ENCODE results near the gene GALNT7. TPM values are rescaled to one million over a fixed set of nuclear protein-coding genes. Genes with fewer than 3 reads are reported as not detected.
"Not testable (repeated sequence)": the region's sequence is repeated elsewhere in the genome, so short reads cannot be mapped to it uniquely, and the experiment has no call there.

Gene GALNT7
- total RNA-seq, 2 experiments from 2014 or later, result 8.5 to 11.1 TPM

DNA sequence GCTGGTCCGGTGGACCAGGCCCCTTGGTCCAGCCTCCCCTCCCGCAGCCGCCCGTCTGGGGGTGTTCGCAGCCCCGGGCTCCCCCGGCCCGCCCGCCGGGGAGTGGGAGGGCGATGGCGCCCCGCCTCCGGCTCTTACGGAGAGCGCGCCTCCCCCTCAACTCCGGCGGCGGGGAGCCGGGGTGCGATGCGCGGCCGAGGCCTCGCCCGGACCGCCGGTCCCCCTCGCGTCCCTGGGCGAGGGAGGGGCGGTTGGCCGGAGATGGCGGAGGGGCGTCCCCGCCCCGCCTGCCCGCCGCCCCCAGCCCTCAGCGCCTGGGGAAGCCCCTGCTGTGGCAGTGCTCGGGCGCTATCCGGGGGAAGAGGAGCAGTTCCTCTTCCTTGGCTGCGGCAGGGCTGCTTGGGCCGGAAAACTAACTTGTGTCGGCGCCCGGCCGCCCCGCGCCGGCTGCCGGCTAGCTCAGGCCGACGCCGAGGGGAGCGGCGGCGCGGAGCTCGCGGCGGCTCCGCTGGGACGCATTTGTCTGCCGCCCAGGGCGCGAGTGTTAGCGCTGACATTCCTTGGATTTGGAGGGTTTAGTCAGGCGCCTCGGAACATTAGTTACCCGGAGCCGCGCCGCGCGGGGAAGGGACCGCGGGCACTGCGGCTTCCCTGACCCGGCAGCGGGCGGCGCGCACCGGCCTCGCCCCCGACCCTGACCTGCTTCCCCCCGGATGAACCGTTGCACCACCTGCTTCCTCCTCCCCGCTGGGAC, 994 bp downstream of the GALNT7 start:
- intact Hi-C loops (cut with micrococcal nuclease), result loop anchor here (1.0 to 5.0 kb wide), 5 partner anchors 8 to 1113 kb away; partner anchors contain the start of genes CEP44, FBXO8 and SAP30
- Mint-ChIP-seq H3K27me3 (ENCODE audit: low read depth) (no peaks in the 10 kb centered on the region), H3K4me3 (peak overlapping the region; percentile 81), H3K36me3 (ENCODE audit: low read depth) (peaks cover 2% of the 10 kb centered on the region), H3K4me1 (ENCODE audit: low read depth) (peaks cover 47% of the 10 kb centered on the region), H3K27ac (no peak overlapping the region), H3K9me3 (no peaks in the 10 kb centered on the region)
- peak; percentile 66 for DNase-seq
- CTCF ChIA-PET, result interaction anchor here (1.1 kb wide), 1 partner anchor 91 kb away, joined by 3 read pairs; no protein-coding TSS in a partner anchor

DNA sequence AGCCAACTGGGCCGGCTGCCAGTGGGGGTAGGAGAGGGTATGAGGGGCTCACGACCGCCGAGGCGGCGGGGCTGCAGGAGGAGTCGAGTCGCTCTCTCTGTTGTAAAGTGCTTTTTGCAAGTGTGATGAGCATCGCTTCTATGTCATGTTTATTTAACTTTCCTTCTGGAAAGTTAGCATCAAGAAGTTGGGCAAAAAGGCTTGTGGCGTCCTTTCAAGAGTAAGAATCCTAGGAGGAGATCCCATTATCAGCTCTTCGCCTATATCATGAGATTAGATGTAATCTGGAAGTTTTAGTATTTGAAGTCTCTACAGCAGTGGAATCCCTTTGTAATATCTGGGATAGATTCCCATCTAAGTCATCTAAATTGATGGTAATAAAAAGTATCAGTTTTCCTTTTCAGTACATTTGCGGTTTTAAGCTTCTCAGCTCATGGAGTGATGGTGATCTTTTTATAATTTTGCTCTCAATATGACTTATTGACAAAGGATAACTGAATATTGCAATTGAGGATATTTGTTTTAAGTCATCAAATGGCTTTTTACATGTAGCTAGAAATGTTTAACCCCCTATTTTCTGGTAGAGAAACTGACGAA, 1.7 kb downstream of the GALNT7 start:
- Mint-ChIP-seq H3K4me3 (peak overlapping the region; percentile 81), H3K36me3 (ENCODE audit: low read depth) (no peaks in the 10 kb centered on the region), H3K27ac (peak overlapping the region; percentile 79), H3K4me1 (ENCODE audit: low read depth) (peaks cover 49% of the 10 kb centered on the region), H3K9me3 (no peaks in the 10 kb centered on the region), H3K27me3 (ENCODE audit: low read depth) (no peaks in the 10 kb centered on the region)
- no peak for DNase-seq
- CTCF ChIA-PET, result interaction anchor here (1.1 kb wide), 1 partner anchor 92 kb away, joined by 3 read pairs; no protein-coding TSS in a partner anchor
- intact Hi-C loops (cut with micrococcal nuclease), result loop anchor here (5.0 kb wide), 1 partner anchor 322 kb away; no protein-coding TSS in a partner anchor

DNA sequence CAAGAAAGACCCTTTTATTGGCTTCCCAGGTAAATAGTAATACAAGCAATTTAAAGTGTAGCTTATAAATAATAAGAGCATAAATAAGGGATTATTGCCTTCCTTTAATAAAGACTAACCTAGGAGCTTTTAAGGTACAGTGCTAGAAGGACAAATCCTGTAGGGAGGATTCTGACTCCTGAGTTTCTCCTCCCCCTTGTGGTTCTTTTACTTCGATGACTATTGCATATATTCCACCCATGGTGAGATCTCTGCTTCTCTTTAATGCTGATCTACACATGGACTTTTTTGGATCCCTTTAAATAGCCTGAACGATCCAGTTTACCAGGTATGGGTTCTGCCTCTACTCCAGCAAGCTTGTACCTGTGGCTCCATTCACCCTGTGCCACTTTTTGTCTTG, 2.5 kb downstream of the GALNT7 start:
- Mint-ChIP-seq H3K27me3 (ENCODE audit: low read depth) (no peaks in the 10 kb centered on the region), H3K4me3 (peak overlapping the region; percentile 81), H3K36me3 (ENCODE audit: low read depth) (no peaks in the 10 kb centered on the region), H3K4me1 (ENCODE audit: low read depth) (peaks cover 47% of the 10 kb centered on the region), H3K9me3 (no peaks in the 10 kb centered on the region), H3K27ac (no peak overlapping the region)
- intact Hi-C loops (cut with micrococcal nuclease), result loop anchor here (1.0 to 5.0 kb wide), 2 partner anchors 146 to 321 kb away; no protein-coding TSS in a partner anchor
- no peak for DNase-seq
- CTCF ChIA-PET, result no interaction called here

DNA sequence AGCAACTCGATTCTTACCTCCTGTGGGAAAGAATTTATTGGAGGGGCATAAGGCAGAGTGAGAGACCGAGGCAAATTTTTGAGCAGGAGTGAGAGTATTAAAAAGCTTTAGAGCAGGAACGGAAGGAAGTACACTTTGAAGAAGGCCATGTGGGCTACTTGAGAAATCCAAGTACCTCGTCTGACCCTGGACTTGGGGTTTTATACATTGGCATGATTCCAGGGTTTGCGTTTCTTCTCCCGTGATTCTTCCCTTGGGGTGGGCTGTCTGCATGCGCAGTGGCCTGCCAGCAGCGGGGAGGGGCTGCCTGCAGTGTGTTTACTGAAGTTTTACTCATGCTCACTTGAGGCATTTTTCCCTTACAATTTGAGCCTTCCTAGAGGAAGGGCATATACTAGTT, 3.4 kb downstream of the GALNT7 start:
- intact Hi-C loops (cut with micrococcal nuclease), result loop anchor here (1.0 to 5.0 kb wide), 2 partner anchors 147 to 320 kb away; no protein-coding TSS in a partner anchor
- Mint-ChIP-seq H3K27me3 (ENCODE audit: low read depth) (no peaks in the 10 kb centered on the region), H3K36me3 (ENCODE audit: low read depth) (no peaks in the 10 kb centered on the region), H3K4me3 (no peak overlapping the region), H3K27ac (no peak overlapping the region), H3K4me1 (ENCODE audit: low read depth) (peaks cover 43% of the 10 kb centered on the region), H3K9me3 (no peaks in the 10 kb centered on the region)
- DNase-seq, result no peak
- CTCF ChIA-PET, result no interaction called here

DNA sequence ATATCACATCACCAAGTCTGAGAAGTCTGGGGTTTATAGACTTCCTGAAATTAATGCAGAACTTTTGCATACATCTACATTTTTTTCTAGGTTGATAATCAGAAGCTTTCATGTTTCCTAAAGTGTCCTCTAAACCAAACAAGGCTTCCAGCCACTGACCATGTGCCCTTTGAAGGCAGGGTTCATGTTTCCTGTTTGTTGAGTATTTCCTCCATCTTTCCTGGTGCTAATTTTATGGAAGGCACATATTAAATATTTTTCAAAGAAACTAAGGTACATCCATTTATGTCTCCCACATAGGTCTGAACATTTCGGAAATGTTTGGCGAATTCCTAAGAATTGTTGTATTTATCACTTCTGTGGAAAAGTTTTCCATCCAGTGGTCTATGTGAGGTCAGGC, 5.6 kb downstream of the GALNT7 start:
- Mint-ChIP-seq H3K9me3 (no peaks in the 10 kb centered on the region), H3K36me3 (ENCODE audit: low read depth) (no peaks in the 10 kb centered on the region), H3K4me1 (ENCODE audit: low read depth) (peaks cover 37% of the 10 kb centered on the region), H3K27me3 (ENCODE audit: low read depth) (no peaks in the 10 kb centered on the region), H3K27ac (no peak overlapping the region), H3K4me3 (no peak overlapping the region)
- intact Hi-C loops (cut with micrococcal nuclease), result loop anchor here (5.0 kb wide), 1 partner anchor 318 kb away; no protein-coding TSS in a partner anchor
- DNase-seq, result no peak
- CTCF ChIA-PET, result no interaction called here

DNA sequence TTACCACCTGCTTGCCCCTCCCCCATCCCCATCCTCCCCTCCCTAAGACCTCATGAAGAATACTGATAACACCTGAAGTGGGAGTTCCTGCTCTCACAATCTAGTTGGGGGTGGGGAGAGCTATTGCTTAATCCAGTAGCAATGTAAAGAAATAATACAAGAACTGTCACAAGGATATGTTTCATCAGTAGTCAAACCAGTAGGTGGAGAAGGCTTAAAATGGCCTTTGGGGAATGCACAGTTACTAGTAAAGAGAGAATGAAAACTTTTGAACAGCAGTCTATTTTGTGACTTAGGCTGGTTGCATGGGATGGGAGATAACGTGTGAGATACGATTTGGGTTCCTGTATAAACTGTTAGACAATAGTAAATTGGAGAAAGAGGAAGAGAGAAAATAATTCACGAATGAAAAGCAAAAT, 6.0 kb downstream of the GALNT7 start:
- intact Hi-C loops (cut with micrococcal nuclease), result loop anchor here (5.0 kb wide), 1 partner anchor 318 kb away; no protein-coding TSS in a partner anchor
- Mint-ChIP-seq H3K36me3 (ENCODE audit: low read depth) (no peaks in the 10 kb centered on the region), H3K27ac (no peak overlapping the region), H3K9me3 (no peaks in the 10 kb centered on the region), H3K4me3 (no peak overlapping the region), H3K4me1 (ENCODE audit: low read depth) (peaks cover 41% of the 10 kb centered on the region), H3K27me3 (ENCODE audit: low read depth) (no peaks in the 10 kb centered on the region)
- CTCF ChIA-PET, result no interaction called here
- no peak for DNase-seq

DNA sequence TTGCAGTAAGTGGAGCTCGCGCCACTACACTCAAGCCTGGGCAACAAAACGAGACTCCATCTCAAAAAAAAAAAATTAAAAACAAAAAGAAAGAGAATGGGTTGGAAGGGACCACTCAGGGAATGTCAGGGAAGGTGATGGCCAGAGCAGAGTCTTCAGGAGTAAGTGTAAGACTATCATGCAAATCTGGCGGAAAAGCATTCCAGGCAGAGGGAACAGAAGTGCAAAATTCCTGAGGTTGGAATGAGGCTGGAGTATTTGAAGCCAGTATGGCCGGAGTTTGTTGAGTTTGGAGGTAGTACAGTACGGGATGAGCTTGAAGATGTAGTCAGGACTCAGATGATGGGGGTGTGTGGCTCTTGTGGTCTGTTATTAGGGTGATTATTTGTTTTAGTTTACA, 7.4 kb downstream of the GALNT7 start:
- no peak overlapping the region for H3K4me3 Mint-ChIP-seq
- no peak for DNase-seq
- intact Hi-C loops (cut with micrococcal nuclease), result no loop called here

DNA sequence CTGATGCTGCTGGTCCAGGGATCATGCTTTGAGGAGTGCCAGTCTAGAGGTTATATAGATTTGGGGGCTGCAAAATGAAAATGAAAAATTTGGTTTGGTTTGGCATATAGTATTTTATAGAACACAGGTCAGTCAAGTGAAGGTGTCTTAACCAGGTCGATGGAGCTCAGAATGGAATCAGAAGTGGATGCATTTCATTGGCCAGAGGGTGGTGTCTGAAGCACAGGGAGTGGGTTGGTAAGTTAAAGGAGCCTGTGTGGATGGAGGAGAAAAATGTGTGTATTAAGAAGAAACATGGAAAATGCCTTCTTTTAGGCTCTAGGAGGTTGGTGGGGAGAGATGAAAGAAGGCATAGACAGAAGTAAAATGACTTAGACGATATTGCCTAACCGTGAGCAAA, 8.6 kb downstream of the GALNT7 start:
- Mint-ChIP-seq H3K4me1 (ENCODE audit: low read depth) (peaks cover 33% of the 10 kb centered on the region), H3K36me3 (ENCODE audit: low read depth) (no peaks in the 10 kb centered on the region), H3K27ac (no peak overlapping the region), H3K4me3 (no peak overlapping the region), H3K27me3 (ENCODE audit: low read depth) (no peaks in the 10 kb centered on the region), H3K9me3 (no peaks in the 10 kb centered on the region)
- intact Hi-C loops (cut with micrococcal nuclease), result loop anchor here (1.0 kb wide), 1 partner anchor 8 kb away; no protein-coding TSS in a partner anchor
- CTCF ChIA-PET, result interaction anchor here (0.6 to 0.9 kb wide), 3 partner anchors 9 to 124 kb away, joined by 3 to 4 read pairs (median 3); no protein-coding TSS in a partner anchor
- DNase-seq, result no peak

More for the DNA sequence above, 7.4 kb downstream of the GALNT7 start:
- Mint-ChIP-seq H3K36me3 (ENCODE audit: low read depth) (no peaks in the 10 kb centered on the region), H3K27me3 (ENCODE audit: low read depth) (no peaks in the 10 kb centered on the region), H3K4me1 (ENCODE audit: low read depth) (peaks cover 32% of the 10 kb centered on the region), H3K27ac (no peak overlapping the region), H3K9me3 (no peaks in the 10 kb centered on the region)
- CTCF ChIA-PET, result interaction anchor here (0.7 kb wide), 1 partner anchor 1061 kb away, joined by 3 read pairs; no protein-coding TSS in a partner anchor

DNA sequence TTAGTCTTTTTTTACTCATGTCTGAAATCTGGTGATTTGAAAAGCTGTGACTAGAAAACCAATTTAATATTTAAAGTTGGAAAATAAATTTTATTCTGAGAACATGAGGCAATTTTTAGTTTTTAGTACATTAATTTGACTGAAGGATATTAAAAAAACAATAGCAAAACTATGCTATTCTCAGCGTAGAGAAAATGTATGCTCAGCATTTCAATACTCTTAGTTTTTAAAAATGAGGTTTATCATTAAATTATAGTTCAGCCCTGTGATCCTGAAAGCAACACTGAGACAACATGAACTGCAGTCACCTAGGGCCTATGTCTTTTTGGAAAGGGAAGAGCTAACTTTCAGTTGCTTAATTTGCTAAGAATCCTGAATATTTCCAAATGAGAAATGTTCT, 9.5 kb downstream of the GALNT7 start:
- H3K36me3 Mint-ChIP-seq (ENCODE audit: low read depth), result no peaks in the 10 kb centered on the region
- H3K4me1 Mint-ChIP-seq (ENCODE audit: low read depth), result peaks cover 36% of the 10 kb centered on the region
- no peak for DNase-seq
- intact Hi-C loops (cut with micrococcal nuclease), result no loop called here
- no peak overlapping the region for H3K27ac Mint-ChIP-seq
- H3K4me3 Mint-ChIP-seq, result no peak overlapping the region
- CTCF ChIA-PET, result interaction anchor here (0.9 kb wide), 1 partner anchor 123 kb away, joined by 3 read pairs; no protein-coding TSS in a partner anchor
- no peaks in the 10 kb centered on the region for H3K27me3 Mint-ChIP-seq (ENCODE audit: low read depth)
- no peaks in the 10 kb centered on the region for H3K9me3 Mint-ChIP-seq

DNA sequence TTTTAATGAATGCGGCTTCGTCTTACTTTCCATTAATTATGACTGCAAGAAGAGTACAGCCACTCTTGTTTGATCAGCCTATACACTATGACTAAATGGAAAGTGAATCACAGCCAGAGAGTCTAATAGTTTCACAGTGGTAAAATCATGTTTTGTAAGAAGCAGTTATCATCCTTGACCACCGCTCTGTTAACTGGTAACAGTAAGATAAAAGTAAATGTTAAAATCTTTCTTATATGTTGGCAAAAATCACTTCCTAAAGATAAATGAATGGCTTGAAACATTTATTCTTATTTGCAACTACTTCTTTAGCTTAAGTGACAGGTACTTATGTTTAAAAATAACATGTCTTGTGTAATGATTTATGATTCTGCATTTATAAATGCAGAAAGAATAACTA, 13.2 kb downstream of the GALNT7 start:
- DNase-seq, result no peak
- CTCF ChIA-PET, result no interaction called here
- intact Hi-C loops (cut with micrococcal nuclease), result loop anchor here (5.0 kb wide), 1 partner anchor 1100 kb away; the partner anchor contains the start of genes CEP44 and FBXO8
- no peaks in the 10 kb centered on the region for H3K36me3 Mint-ChIP-seq (ENCODE audit: low read depth)
- H3K4me3 Mint-ChIP-seq, result no peak overlapping the region
- H3K27ac Mint-ChIP-seq, result no peak overlapping the region
- no peaks in the 10 kb centered on the region for H3K27me3 Mint-ChIP-seq (ENCODE audit: low read depth)
- H3K9me3 Mint-ChIP-seq, result no peaks in the 10 kb centered on the region
- H3K4me1 Mint-ChIP-seq (ENCODE audit: low read depth), result peaks cover 37% of the 10 kb centered on the region

DNA sequence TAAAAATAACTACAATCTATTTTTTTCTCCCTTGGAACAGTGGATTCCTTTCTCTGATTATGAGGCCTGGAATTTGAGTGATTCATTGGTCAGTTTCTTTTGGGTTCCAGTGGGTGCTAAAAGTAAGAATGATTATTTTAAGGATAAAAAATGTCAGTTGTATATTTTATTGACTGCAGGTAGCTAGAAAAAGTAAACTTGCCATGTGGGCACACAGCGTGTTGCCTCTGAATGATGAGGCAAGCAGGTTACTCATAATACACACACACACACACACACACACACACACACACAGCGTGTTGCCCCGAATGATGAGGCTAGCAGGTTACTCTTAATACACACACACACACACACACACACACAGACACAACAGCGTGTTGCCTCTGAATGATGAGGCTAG, 13.8 kb downstream of the GALNT7 start:
- no peak overlapping the region for H3K4me3 Mint-ChIP-seq
- no peak for DNase-seq
- H3K36me3 Mint-ChIP-seq (ENCODE audit: low read depth), result no peaks in the 10 kb centered on the region
- intact Hi-C loops (cut with micrococcal nuclease), result loop anchor here (5.0 kb wide), 1 partner anchor 1100 kb away; the partner anchor contains the start of genes CEP44 and FBXO8
- no peaks in the 10 kb centered on the region for H3K9me3 Mint-ChIP-seq
- H3K27me3 Mint-ChIP-seq (ENCODE audit: low read depth), result no peaks in the 10 kb centered on the region
- H3K4me1 Mint-ChIP-seq (ENCODE audit: low read depth), result peaks cover 34% of the 10 kb centered on the region
- no peak overlapping the region for H3K27ac Mint-ChIP-seq
- CTCF ChIA-PET, result interaction anchor here (0.6 to 0.7 kb wide), 2 partner anchors 32 to 161 kb away, joined by 3 read pairs; no protein-coding TSS in a partner anchor

DNA sequence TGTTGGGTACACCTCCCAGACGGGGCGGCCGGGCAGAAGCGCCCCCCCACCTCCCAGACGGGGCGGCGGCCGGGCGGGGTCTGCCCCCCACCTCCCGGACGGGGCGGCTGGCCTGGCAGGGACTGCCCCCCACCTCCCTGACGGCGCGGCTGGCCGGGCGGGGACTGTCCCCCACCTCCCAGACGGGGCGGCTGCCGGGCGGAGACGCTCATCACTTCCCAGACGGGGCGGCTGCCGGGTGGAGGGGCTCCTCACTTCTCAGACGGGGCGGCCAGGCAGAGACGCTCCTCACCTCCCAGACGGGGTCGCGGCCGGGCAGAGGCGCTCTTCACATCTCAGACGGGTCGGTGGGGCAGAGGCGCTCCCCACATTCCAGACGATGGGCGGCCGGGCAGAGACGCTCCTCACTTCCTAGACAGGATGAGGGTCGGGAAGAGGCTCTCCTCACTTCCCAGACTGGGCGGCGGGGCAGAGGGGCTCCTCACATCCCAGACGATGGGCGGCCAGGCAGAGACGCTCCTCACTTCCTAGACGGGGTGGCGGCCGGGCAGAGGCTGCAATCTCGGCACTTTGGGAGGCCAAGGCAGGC, 15.1 kb downstream of the GALNT7 start:
- H3K9me3 Mint-ChIP-seq; CTCF ChIA-PET; H3K36me3 Mint-ChIP-seq (ENCODE audit: low read depth); H3K27ac Mint-ChIP-seq; H3K27me3 Mint-ChIP-seq (ENCODE audit: low read depth); H3K4me3 Mint-ChIP-seq; DNase-seq: not testable (repeated sequence)
- intact Hi-C loops (cut with micrococcal nuclease), result loop anchor here (5.0 kb wide), 1 partner anchor 1099 kb away; the partner anchor contains the start of genes CEP44 and FBXO8
- H3K4me1 Mint-ChIP-seq (ENCODE audit: low read depth), result peaks cover 35% of the 10 kb centered on the region
